ENCODE results near the gene TMEM200A.
"Not testable (repeated sequence)": the region's sequence is repeated elsewhere in the genome, so short reads cannot be mapped to it uniquely, and the experiment has no call there.

Gene TMEM200A
- 0 to 0.10 (median 0.02) reads per million in 18 experiments for total RNA-seq

GRCh38 chr6:130365166-130366106 lies at the start of gene TMEM200A:
Gene TMEM200A, plus strand, starts transcription at chr6:130366017. Its CDS starts 74,406 bp downstream, at chr6:130440423.
- DNase-seq: no peak

GRCh38 chr6:130320908-130321307 lies 44.9 kb upstream of the TMEM200A start:
- no peak for DNase-seq

- DNase-seq: peak; percentile 60 to 66
Observed at GRCh38 chr6:130322673-130323268, 43.0 kb upstream of the TMEM200A start.

GRCh38 chr6:130324657-130325056 lies 41.2 kb upstream of the TMEM200A start:
- DNase-seq: no peak

- no peak for DNase-seq
Observed at GRCh38 chr6:130326496-130326895, 39.3 kb upstream of the TMEM200A start.

GRCh38 chr6:130337534-130337933 lies 28.3 kb upstream of the TMEM200A start:
- DNase-seq: no peak

GRCh38 chr6:130346324-130346723 lies 19.5 kb upstream of the TMEM200A start:
- not testable (repeated sequence) for DNase-seq

GRCh38 chr6:130354322-130354721 lies 11.5 kb upstream of the TMEM200A start:
- DNase-seq: no peak

- DNase-seq: no peak
Observed at GRCh38 chr6:130355572-130355971, 10.2 kb upstream of the TMEM200A start.

GRCh38 chr6:130357436-130357835 lies 8.4 kb upstream of the TMEM200A start:
- DNase-seq: no peak

GRCh38 chr6:130359736-130360135 lies 6.1 kb upstream of the TMEM200A start:
- DNase-seq: no peak

- DNase-seq: no peak
Observed at GRCh38 chr6:130362128-130362527, 3.7 kb upstream of the TMEM200A start.

GRCh38 chr6:130364224-130364780 lies 1.5 kb upstream of the TMEM200A start:
- no peak for DNase-seq

- peak; percentile 5 to 11 for DNase-seq
Observed at GRCh38 chr6:130366107-130367005, 539 bp downstream of the TMEM200A start.

GRCh38 chr6:130367767-130368166 lies 1.9 kb downstream of the TMEM200A start:
- DNase-seq: no peak

GRCh38 chr6:130368576-130368975 lies 2.8 kb downstream of the TMEM200A start:
- DNase-seq: no peak

- DNase-seq: no peak
Observed at GRCh38 chr6:130369831-130370230, 4.0 kb downstream of the TMEM200A start.

GRCh38 chr6:130371921-130372420 lies 6.2 kb downstream of the TMEM200A start:
- DNase-seq: no peak

GRCh38 chr6:130372786-130373185 lies 7.0 kb downstream of the TMEM200A start:
- DNase-seq: no peak

- DNase-seq: no peak
Observed at GRCh38 chr6:130373992-130374391, 8.2 kb downstream of the TMEM200A start.

- DNase-seq: no peak
Observed at GRCh38 chr6:130376936-130377335, 11.1 kb downstream of the TMEM200A start.

- no peak for DNase-seq
Observed at GRCh38 chr6:130377371-130377770, 11.6 kb downstream of the TMEM200A start.
